Aorta (tissue), 5 donors: ENCODE measurements around the gene SLC25A20. TPM values are rescaled to one million over a fixed set of nuclear protein-coding genes. Genes with fewer than 3 reads are reported as not detected.

Experiments
- ATAC-seq: fragments of 200-7000 bp; cut with Tn5 transposase; one replicate; pipeline ENCODE4 v1.9.1; 2022; ENCODE audit warnings: moderate library complexity; ENCODE audit not compliant: low FRiP score
- DNase-seq, 2 donors: peaks; one replicate each; pipeline ENCODE4 v3.0.0-alpha.2; 2020
- H3K27ac ChIP-seq, 2 donors: one replicate each; pipeline ENCODE4 v1.5.1; 2013; ENCODE audit warnings: low read length in 2 of 2, mild to moderate bottlenecking in 2 of 2, moderate library complexity in 2 of 2, control low read depth in 1 of 2, inconsistent platforms in 1 of 2, low read depth in 1 of 2
- H3K27me3 ChIP-seq, 2 donors: one replicate each; pipeline ENCODE4 v1.6.1; 2013; ENCODE audit warnings: control low read depth in 1 of 2, low read length in 1 of 2, mild to moderate bottlenecking in 1 of 2, moderate library complexity in 1 of 2; ENCODE audit not compliant: insufficient read depth in 2 of 2, control insufficient read depth in 1 of 2
- H3K36me3 ChIP-seq, 2 donors: one replicate each; pipeline ENCODE4 v1.6.1; 2013; ENCODE audit warnings: control low read depth in 1 of 2, low read length in 1 of 2, mild to moderate bottlenecking in 1 of 2; ENCODE audit not compliant: insufficient read depth in 2 of 2, control insufficient read depth in 1 of 2
- H3K4me1 ChIP-seq, 2 donors: one replicate each; pipeline ENCODE4 v1.6.1; 2013; ENCODE audit warnings: low read length in 2 of 2, control low read depth in 1 of 2, mild to moderate bottlenecking in 1 of 2, moderate library complexity in 1 of 2; ENCODE audit not compliant: insufficient read depth in 2 of 2, control insufficient read depth in 1 of 2
- H3K4me3 ChIP-seq, 2 donors: one replicate each; pipeline ENCODE4 v1.5.1; 2013; ENCODE audit warnings: low read length in 2 of 2, control low read depth in 1 of 2, mild to moderate bottlenecking in 1 of 2
- H3K9me3 ChIP-seq: one replicate; pipeline ENCODE4 v1.6.1; 2013; ENCODE audit warnings: mild to moderate bottlenecking, low read length; ENCODE audit not compliant: control insufficient read depth
- WGBS, 2 donors: extraction: QIAGEN DNeasy Blood & Tissue Kit; methylation state at CpG; one replicate each; pipeline ENCODE4 v1.1.7; 2013; 5-methylcytosine and 5-hydroxymethylcytosine counted together
- intact Hi-C, 2 donors: fragments of 100-400 bp; cut with DNase I; formaldehyde crosslinking; loops; one replicate each; pipeline versions ENCODE4 v1.14.2 to v1.15.0; 2022
- polyA plus RNA-seq, 2 donors: library from polyadenylated mRNA; stranded (reverse); fragments of 200-250 nt; gene quantifications; one replicate each; pipeline ENCODE4 v1.2.3, GENCODE V29; 2013
- total RNA-seq, 2 donors: library from RNA; stranded (reverse); fragmentation: NEBNext Ultra II Directional; extraction: Animal tissue kit (Norgen Biotek cat#: 25700); gene quantifications; one replicate each; pipeline ENCODE4 v1.2.1, GENCODE V29; 2021
- donor health status: healthy with polysubstance abuse.
- donor health status: Bipolar disorder and iron deficiency.
- donor health status: DM: no; HTN: no; CAD: no.
- donor health status: DM: no; HTN: no; CAD: no.
- donor health status: DM: yes; HTN: yes; CAD: no.

SLC25A20 gene
- total and polyA plus RNA-seq, 4 donors = 11.8 to 33.9 (median 14.7) TPM

GRCh38 chr3:48930590-48930989, 31.9 kb upstream of the SLC25A20 start:
- DNase-seq = no peak
- H3K4me1 ChIP-seq = peaks cover 2 to 11% of the 10 kb centered on the region in 2 donors
- intact Hi-C loops = no loop called here

DNA sequence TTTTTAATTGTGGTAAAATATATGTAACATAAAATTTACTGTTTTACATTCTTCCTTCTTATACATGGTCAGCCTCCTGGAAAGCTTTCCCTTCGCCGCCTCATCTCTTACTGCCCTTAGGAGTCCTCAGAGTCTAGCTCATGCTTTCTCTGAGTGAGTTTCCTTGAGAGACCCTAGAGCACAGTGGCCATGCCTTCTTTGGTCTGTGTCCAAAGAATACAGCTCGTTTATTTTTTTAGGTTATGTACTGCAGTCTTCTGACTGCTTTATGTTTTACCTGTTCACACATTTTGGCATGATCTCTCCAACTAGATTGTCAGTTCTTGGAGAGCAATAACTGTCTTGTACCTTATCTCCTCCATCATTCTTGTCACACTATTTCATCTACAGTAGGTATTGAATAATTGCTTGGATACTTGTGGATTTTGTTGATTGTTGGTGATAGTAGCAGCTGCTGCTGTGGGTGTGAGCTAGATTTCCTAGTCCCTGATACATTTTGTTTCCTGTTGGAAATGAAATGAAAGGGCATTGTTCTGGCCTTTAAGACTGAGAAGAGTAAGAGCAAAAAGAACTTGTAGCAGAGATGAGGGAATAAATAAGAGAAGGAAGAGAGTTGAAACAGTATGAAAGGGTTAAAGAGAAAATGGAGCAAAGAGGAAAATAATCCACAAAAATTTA, 30.8 kb upstream of the SLC25A20 start:
- H3K4me1 ChIP-seq = peaks cover 2 to 7% of the 10 kb centered on the region in 2 donors

More at GRCh38 chr3:48930590-48930989, 31.9 kb upstream of the SLC25A20 start:
- no peak for ATAC-seq
- Histone ChIP-seq H3K27me3 (no peaks in the 10 kb centered on the region), H3K4me3 (no peak overlapping the region), H3K36me3 (peaks cover 2 to 3% of the 10 kb centered on the region in 2 donors), H3K9me3 (no peaks in the 10 kb centered on the region), H3K27ac (no peak overlapping the region)
- WGBS, 2 donors = 88 to 92% methylated on average over 3 of the region's 3 CpGs

GRCh38 chr3:48928679-48929078, 30.0 kb upstream of the SLC25A20 start:
- Histone ChIP-seq H3K4me3 (no peak overlapping the region), H3K4me1 (peaks cover 2 to 7% of the 10 kb centered on the region in 2 donors), H3K27ac (no peak overlapping the region), H3K27me3 (no peaks in the 10 kb centered on the region), H3K9me3 (no peaks in the 10 kb centered on the region), H3K36me3 (peaks cover 2 to 3% of the 10 kb centered on the region in 2 donors)
- ATAC-seq (no peak), DNase-seq (no peak)
- intact Hi-C loops = no loop called here
- 84 to 100% methylated on average over 1 of the region's 1 CpG for WGBS, 2 donors

More for the DNA sequence above, 30.8 kb upstream of the SLC25A20 start:
- Histone ChIP-seq H3K4me3 (no peak overlapping the region), H3K27me3 (no peaks in the 10 kb centered on the region), H3K27ac (no peak overlapping the region), H3K36me3 (peaks cover 2 to 3% of the 10 kb centered on the region in 2 donors), H3K9me3 (no peaks in the 10 kb centered on the region)
- no peak for DNase-seq
- intact Hi-C loops = no loop called here
- no peak for ATAC-seq
- 59 to 65% methylated on average over 3 of the region's 3 CpGs for WGBS, 2 donors

GRCh38 chr3:48927928-48928327, 29.2 kb upstream of the SLC25A20 start:
- Histone ChIP-seq H3K4me1 (peaks cover 2 to 7% of the 10 kb centered on the region in 2 donors), H3K27ac (no peak overlapping the region), H3K36me3 (peaks cover 2 to 3% of the 10 kb centered on the region in 2 donors), H3K4me3 (no peak overlapping the region), H3K27me3 (no peaks in the 10 kb centered on the region), H3K9me3 (no peaks in the 10 kb centered on the region)
- intact Hi-C loops = no loop called here
- 55 to 58% methylated on average over 2 of the region's 2 CpGs for WGBS, 2 donors
- no peak for DNase-seq
- no peak for ATAC-seq

- Histone ChIP-seq H3K36me3 (peaks cover 2 to 3% of the 10 kb centered on the region in 2 donors), H3K27me3 (no peaks in the 10 kb centered on the region), H3K27ac (no peak overlapping the region), H3K4me3 (no peak overlapping the region), H3K4me1 (peaks cover 2 to 7% of the 10 kb centered on the region in 2 donors), H3K9me3 (no peaks in the 10 kb centered on the region)
- ATAC-seq (no peak), DNase-seq (no peak)
- intact Hi-C loops = no loop called here
- 90% methylated on average over 11 of the region's 11 CpGs for WGBS, 2 donors
Observed at GRCh38 chr3:48926425-48927392, 28.0 kb upstream of the SLC25A20 start.

- no peaks in the 10 kb centered on the region for H3K4me1 ChIP-seq
- intact Hi-C loops = loop anchor here in 1 of 2 donors (5.0 kb wide), 1 partner anchor 72 kb away; the partner anchor contains the start of gene PRKAR2A
- H3K36me3 ChIP-seq = no peaks in the 10 kb centered on the region
- H3K27me3 ChIP-seq = no peaks in the 10 kb centered on the region
- peak; percentile 47 for ATAC-seq
- DNase-seq = peak; percentile 55 to 86
- no peaks in the 10 kb centered on the region for H3K9me3 ChIP-seq
- 1% methylated on average over 54 of the region's 54 CpGs for WGBS, 2 donors
- peak overlapping the region; percentile 46 to 62 for H3K27ac ChIP-seq
- H3K4me3 ChIP-seq = peak overlapping the region; percentile 63 to 86
Observed at GRCh38 chr3:48919215-48920138, 20.8 kb upstream of the SLC25A20 start.

- WGBS, 2 donors = 0% methylated on average over 75 to 97 of the region's 97 CpGs
- no peaks in the 10 kb centered on the region for H3K4me1 ChIP-seq
- intact Hi-C loops = loop anchor here in 1 of 2 donors (5.0 kb wide), 1 partner anchor 71 kb away; the partner anchor contains the start of gene PRKAR2A
- ATAC-seq = peak; percentile 98
- DNase-seq = peak; percentile 95 to 98
- H3K27me3 ChIP-seq = no peaks in the 10 kb centered on the region
- no peaks in the 10 kb centered on the region for H3K9me3 ChIP-seq
- peak within 1 kb of the TSS; percentile 63 to 86 for H3K4me3 ChIP-seq
- H3K36me3 ChIP-seq = no peaks in the 10 kb centered on the region
- H3K27ac ChIP-seq = peak within 1 kb of the TSS; percentile 46 to 94
Observed at GRCh38 chr3:48918388-48919214, 19.9 kb upstream of the SLC25A20 start, which contains the start of gene ARIH2. Gene ARIH2 (plus strand): TSS chr3:48918842. CDS start chr3:48927559, 8,717 bp downstream.
